HEK293 (cell line): ENCODE results near the gene PLAAT1.

Experiments
- CTCF ChIA-PET: fragments of 350-600 bp; formaldehyde crosslinking; extraction: SDS; loops from one replicate; lab custom pipeline; 2021; ENCODE audit warnings: antibody characterized with exemption; lab: Yijun Ruan, JAX
- POLR2A ChIA-PET: fragments of 300-600 bp; formaldehyde crosslinking; extraction: SDS; loops from one replicate; lab custom pipeline; 2020; ENCODE audit warnings: antibody characterized with exemption, inconsistent platforms; lab: Yijun Ruan, JAX
- H3K27ac ChIP-seq: fragments of 200-500 bp; sonication (Bioruptor generic); 2 replicates; pipeline ENCODE4 v1.5.1; 2014; ENCODE audit warnings: low read depth, low read length, control low read depth, inconsistent platforms; ENCODE audit errors: extremely low read depth
- H3K36me3 ChIP-seq, 2 experiments: fragments of 200-500 bp in 1 of 2; sonication (Bioruptor generic) in 1 of 2; 1 replicate in 1 of 2; 2 replicates in 1 of 2; pipeline ENCODE4 v1.5.1; 2014 to 2017; ENCODE audit warnings: inconsistent platforms in 2 of 2, low read length in 2 of 2; ENCODE audit not compliant: control insufficient read depth in 2 of 2, insufficient read depth in 1 of 2
- H3K4me1 ChIP-seq: fragments of 200-500 bp; sonication (Bioruptor generic); 2 replicates; pipeline ENCODE4 v1.5.1; 2014; ENCODE audit warnings: mild to moderate bottlenecking, low read length, inconsistent platforms; ENCODE audit not compliant: control insufficient read depth, insufficient read depth
- H3K4me3 ChIP-seq: 2 replicates; pipeline ENCODE4 v1.5.1; 2011; ENCODE audit warnings: low read depth, mild to moderate bottlenecking, control low read depth, low read length, moderate library complexity
- H3K9me3 ChIP-seq: fragments of 200-500 bp; sonication (Bioruptor generic); 2 replicates; pipeline ENCODE4 v1.5.1; 2014; ENCODE audit warnings: low read depth, low read length, inconsistent platforms; ENCODE audit not compliant: control insufficient read depth, insufficient read depth
- AEBP2 ChIP-seq: fragments of 450-650 bp; formaldehyde crosslinking; IDR thresholded peaks from 2 replicates; pipeline ENCODE4 v1.5.1; 2016; ENCODE audit warnings: missing biosample characterization, missing genetic modification characterization, borderline replicate concordance
- CTCF ChIP-seq: fragments of 450-650 bp; formaldehyde crosslinking; IDR thresholded peaks from 2 replicates; pipeline ENCODE4 v1.5.1; 2016; ENCODE audit warnings: missing biosample characterization, missing genetic modification characterization
- ELK4 ChIP-seq: IDR thresholded peaks from 2 replicates; pipeline ENCODE4 v1.6.1; 2011; ENCODE audit warnings: mild to moderate bottlenecking, low read depth, low read length, borderline replicate concordance
- FEZF1 ChIP-seq: fragments of 450-650 bp; formaldehyde crosslinking; IDR thresholded peaks from 2 replicates; pipeline ENCODE4 v1.5.1; 2016; ENCODE audit warnings: missing biosample characterization, missing genetic modification characterization
- GLI4 ChIP-seq: fragments of 450-650 bp; formaldehyde crosslinking; IDR thresholded peaks from 2 replicates; pipeline ENCODE4 v1.5.1; 2016; ENCODE audit warnings: missing biosample characterization, missing genetic modification characterization
- GLIS1 ChIP-seq: fragments of 450-650 bp; formaldehyde crosslinking; IDR thresholded peaks from 2 replicates; pipeline ENCODE4 v1.5.1; 2016; ENCODE audit warnings: missing biosample characterization, missing genetic modification characterization
- OSR2 ChIP-seq: fragments of 450-650 bp; formaldehyde crosslinking; IDR thresholded peaks from 2 replicates; pipeline ENCODE4 v1.5.1; 2016; ENCODE audit warnings: missing biosample characterization, missing genetic modification characterization
- PRDM4 ChIP-seq: fragments of 450-650 bp; formaldehyde crosslinking; IDR thresholded peaks from 2 replicates; pipeline ENCODE4 v1.5.1; 2017; ENCODE audit warnings: missing biosample characterization, missing genetic modification characterization
- ZBTB11 ChIP-seq: fragments of 450-650 bp; formaldehyde crosslinking; conservative IDR thresholded peaks from 2 replicates; pipeline ENCODE4 v1.5.1; 2016; ENCODE audit warnings: low read depth, missing biosample characterization, missing genetic modification characterization
- ZBTB44 ChIP-seq: fragments of 450-650 bp; IDR thresholded peaks from 2 replicates; pipeline ENCODE4 v1.5.1; 2018; ENCODE audit warnings: missing biosample characterization, mild to moderate bottlenecking, missing genetic modification characterization
- ZFP41 ChIP-seq: fragments of 450-650 bp; formaldehyde crosslinking; IDR thresholded peaks from 2 replicates; pipeline ENCODE4 v1.5.1; 2016; ENCODE audit warnings: missing biosample characterization, missing genetic modification characterization, borderline replicate concordance
- ZFP69B ChIP-seq: fragments of 450-650 bp; formaldehyde crosslinking; IDR thresholded peaks from 2 replicates; pipeline ENCODE4 v1.5.1; 2016; ENCODE audit warnings: missing biosample characterization, missing genetic modification characterization
- ZNF132 ChIP-seq: fragments of 450-650 bp; formaldehyde crosslinking; IDR thresholded peaks from 2 replicates; pipeline ENCODE4 v1.5.1; 2017; ENCODE audit warnings: missing biosample characterization, missing genetic modification characterization, borderline replicate concordance
- ZNF169 ChIP-seq: fragments of 450-650 bp; formaldehyde crosslinking; IDR thresholded peaks from 2 replicates; pipeline ENCODE4 v1.5.1; 2016; ENCODE audit warnings: missing biosample characterization, missing genetic modification characterization
- ZNF354C ChIP-seq: fragments of 450-650 bp; formaldehyde crosslinking; IDR thresholded peaks from 2 replicates; pipeline ENCODE4 v1.5.1; 2016; ENCODE audit warnings: missing biosample characterization, missing genetic modification characterization, low read depth, borderline replicate concordance
- ZNF513 ChIP-seq: fragments of 450-650 bp; IDR thresholded peaks from 2 replicates; pipeline ENCODE4 v1.5.1; 2018; ENCODE audit warnings: missing biosample characterization, missing genetic modification characterization
- ZNF530 ChIP-seq: fragments of 450-650 bp; formaldehyde crosslinking; IDR thresholded peaks from 2 replicates; pipeline ENCODE4 v1.5.1; 2016; ENCODE audit warnings: low read depth, missing biosample characterization, missing genetic modification characterization
- ZNF571 ChIP-seq: fragments of 450-650 bp; formaldehyde crosslinking; IDR thresholded peaks from 2 replicates; pipeline ENCODE4 v1.5.0; 2017; ENCODE audit warnings: missing biosample characterization, missing genetic modification characterization
- ZNF837 ChIP-seq: fragments of 450-650 bp; formaldehyde crosslinking; IDR thresholded peaks from 2 replicates; pipeline ENCODE4 v1.5.1; 2016; ENCODE audit warnings: missing biosample characterization, missing genetic modification characterization

Gene PLAAT1

GRCh38 chr3:193207290-193208273 lies 33.4 kb upstream of the PLAAT1 start:
- H3K9me3 ChIP-seq, result no peaks in the 10 kb centered on the region
- CTCF ChIA-PET, result no interaction called here
- POLR2A ChIA-PET, result no interaction called here
- TF ChIP-seq ZFP41 (tag by site-specific recombination), result no peak
- no peak for TF ChIP-seq ZFP69B (tag by site-specific recombination)
- TF ChIP-seq GLIS1 (tag by site-specific recombination), result peak; percentile 48
- peak; percentile 48 for TF ChIP-seq FEZF1 (tag by site-specific recombination)
- no peak for TF ChIP-seq ZNF169 (tag by site-specific recombination)
- peak; percentile 27; the same call in 1 of the 2 replicates for TF ChIP-seq OSR2 (tag by site-specific recombination)
- H3K27ac ChIP-seq, result no peak overlapping the region
- H3K4me1 ChIP-seq, result no peaks in the 10 kb centered on the region
- H3K4me3 ChIP-seq, result no peak overlapping the region
- H3K36me3 ChIP-seq, result no peaks in the 10 kb centered on the region

- H3K4me1 ChIP-seq, result no peaks in the 10 kb centered on the region
- POLR2A ChIA-PET, result no interaction called here
- TF ChIP-seq ZNF513 (tag by site-specific recombination) (no peak), PRDM4 (tag by site-specific recombination) (no peak), ZNF354C (no peak), AEBP2 (tag by site-specific recombination) (no peak), ZBTB44 (tag by site-specific recombination) (no peak), ZNF837 (no peak), ZBTB11 (tag by site-specific recombination) (no peak), ZNF571 (tag by site-specific recombination) (no peak), CTCF (no peak), ELK4 (no peak), ZNF132 (tag by site-specific recombination) (no peak), GLI4 (no peak), ZNF530 (tag by site-specific recombination) (no peak)
Measured at GRCh38 chr3:193210618-193211017, 30.4 kb upstream of the PLAAT1 start.

More at GRCh38 chr3:193210618-193211017, 30.4 kb upstream of the PLAAT1 start:
- Histone ChIP-seq H3K4me3 (no peak overlapping the region), H3K9me3 (no peaks in the 10 kb centered on the region), H3K27ac (no peak overlapping the region), H3K36me3 (no peaks in the 10 kb centered on the region)
- CTCF ChIA-PET, result no interaction called here
